ENCODE measurements around the gene DCBLD1. TPM values are rescaled to one million over a fixed set of nuclear protein-coding genes. Genes with fewer than 3 reads are reported as not detected.
A peak's percentile ranks its signal among the peaks of the same experiment; 100 is the strongest.

Gene DCBLD1
- total RNA-seq, 1 experiment from 2014 or later: 1.5 TPM

DNA sequence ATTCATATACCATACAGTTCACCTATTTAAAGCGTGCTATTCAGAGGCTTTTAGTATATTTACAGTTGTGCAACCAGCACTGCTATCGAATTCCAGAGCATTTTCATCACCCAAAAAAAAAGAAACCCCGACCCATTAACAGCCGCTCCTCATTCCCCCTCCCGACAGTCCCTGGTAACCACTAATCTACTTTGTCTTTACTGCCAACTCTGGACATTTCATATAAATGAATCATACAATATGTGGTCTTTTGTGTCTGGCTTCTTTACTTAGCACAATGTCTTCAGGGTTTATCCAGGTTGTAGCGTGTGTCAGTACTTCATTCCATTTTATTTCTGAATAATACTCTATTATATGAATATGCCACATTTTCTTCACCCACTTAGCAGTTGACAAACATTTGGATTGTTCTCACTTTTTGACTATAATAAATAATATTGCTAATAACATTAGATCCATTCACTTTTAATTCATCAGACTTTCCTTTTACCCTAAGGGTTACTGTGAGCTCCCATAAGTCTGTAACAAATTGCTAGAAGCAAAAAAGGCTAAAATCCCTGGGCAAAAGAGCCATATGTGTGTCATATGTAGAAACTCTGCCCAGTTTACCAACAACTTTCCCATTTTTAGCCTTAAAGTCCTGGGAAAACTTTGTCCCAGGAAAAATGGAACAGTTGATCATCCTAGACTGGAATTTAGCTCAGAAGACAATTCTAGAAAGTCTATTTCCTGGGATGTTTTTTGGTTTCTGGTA, 33.6 kb upstream of the DCBLD1 start:
- BruUV-seq (replicated peaks): no TSS peak
- intact Hi-C loops (cut with micrococcal nuclease; ENCODE audit: unreplicated experiment): loop anchor here (1.0 to 5.0 kb wide), 2 partner anchors 153 to 383 kb away; partner anchors contain the start of gene GOPC
- Histone ChIP-seq H3K4me1 (ENCODE audit: insufficient read depth, low read length, poor library complexity, severe bottlenecking) (no peaks in the 10 kb centered on the region), H3K27ac (ENCODE audit: low read depth, low read length, poor library complexity, severe bottlenecking) (no peak overlapping the region), H3K27me3 (replicated peaks; ENCODE audit: insufficient read depth, low read depth, low read length, poor library complexity) (peaks cover 51% of the 10 kb centered on the region), H3K9me3 (ENCODE audit: low read depth, low read length, poor library complexity, severe bottlenecking) (no peaks in the 10 kb centered on the region), H3K4me3 (ENCODE audit: low read depth, low read length, poor library complexity, severe bottlenecking) (no peak overlapping the region), H3K36me3 (ENCODE audit: insufficient read depth, low read length, poor library complexity, severe bottlenecking) (no peaks in the 10 kb centered on the region)
- TF ChIP-seq, protein P1, sequence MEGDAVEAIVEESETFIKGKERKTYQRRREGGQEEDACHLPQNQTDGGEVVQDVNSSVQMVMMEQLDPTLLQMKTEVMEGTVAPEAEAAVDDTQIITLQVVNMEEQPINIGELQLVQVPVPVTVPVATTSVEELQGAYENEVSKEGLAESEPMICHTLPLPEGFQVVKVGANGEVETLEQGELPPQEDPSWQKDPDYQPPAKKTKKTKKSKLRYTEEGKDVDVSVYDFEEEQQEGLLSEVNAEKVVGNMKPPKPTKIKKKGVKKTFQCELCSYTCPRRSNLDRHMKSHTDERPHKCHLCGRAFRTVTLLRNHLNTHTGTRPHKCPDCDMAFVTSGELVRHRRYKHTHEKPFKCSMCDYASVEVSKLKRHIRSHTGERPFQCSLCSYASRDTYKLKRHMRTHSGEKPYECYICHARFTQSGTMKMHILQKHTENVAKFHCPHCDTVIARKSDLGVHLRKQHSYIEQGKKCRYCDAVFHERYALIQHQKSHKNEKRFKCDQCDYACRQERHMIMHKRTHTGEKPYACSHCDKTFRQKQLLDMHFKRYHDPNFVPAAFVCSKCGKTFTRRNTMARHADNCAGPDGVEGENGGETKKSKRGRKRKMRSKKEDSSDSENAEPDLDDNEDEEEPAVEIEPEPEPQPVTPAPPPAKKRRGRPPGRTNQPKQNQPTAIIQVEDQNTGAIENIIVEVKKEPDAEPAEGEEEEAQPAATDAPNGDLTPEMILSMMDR (conservative IDR thresholded peaks at IDR 0.05; ENCODE audit: low read depth, low read length): no peak
- peak; percentile 43 for TF ChIP-seq EZH2 (IDR thresholded peaks at IDR 0.05; ENCODE audit: borderline replicate concordance, low read depth, low read length, poor library complexity, severe bottlenecking)
- CTCF ChIA-PET: interaction anchor here (0.6 kb wide), 1 partner anchor 106 kb away, joined by 3 read pairs; no protein-coding TSS in a partner anchor
- POLR2A ChIA-PET (ENCODE audit: low non-redundant PET): no interaction called here
- peak; percentile 14 for DNase-seq (ENCODE audit: low spot score)

DNA sequence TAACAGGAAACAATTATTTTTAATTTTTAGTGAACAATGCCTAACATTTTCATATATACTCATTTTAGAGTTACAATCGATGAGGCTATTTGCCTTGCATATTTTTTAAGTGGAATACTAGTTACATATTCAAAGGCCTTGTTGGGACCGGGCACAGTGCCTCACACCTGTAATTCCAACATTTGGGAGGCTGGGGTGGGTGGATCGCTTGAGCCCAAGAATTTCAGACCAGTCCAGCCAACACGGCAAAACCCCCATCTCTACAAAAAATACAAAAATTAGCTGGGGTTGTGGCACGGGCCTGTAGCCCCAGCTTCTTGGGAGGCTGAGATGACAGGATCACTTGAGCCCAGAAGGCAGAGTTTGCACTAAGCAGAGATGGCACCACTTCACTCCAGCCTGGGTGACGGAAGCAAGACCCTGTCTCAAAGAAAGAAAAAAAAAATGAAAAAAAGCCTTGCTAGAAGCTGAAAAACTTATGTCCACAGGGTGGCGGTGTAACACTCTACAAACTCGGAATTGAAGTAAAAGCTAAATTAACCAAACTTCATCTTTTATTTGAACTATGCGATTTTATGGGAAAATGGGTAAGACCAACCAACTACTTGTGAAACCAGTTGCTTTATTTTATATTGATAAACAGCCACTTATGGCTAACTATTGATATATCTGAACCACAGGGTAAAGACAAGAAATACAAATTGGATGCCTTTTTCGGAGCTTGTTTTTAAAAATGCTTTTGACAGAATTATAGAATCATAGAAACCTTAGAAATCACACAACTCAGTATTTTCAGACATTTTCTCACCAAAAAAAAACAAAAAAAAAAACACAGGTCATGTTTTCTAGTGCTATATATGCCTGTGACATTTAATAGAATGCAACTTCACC, 32.7 kb upstream of the DCBLD1 start:
- no peaks in the 10 kb centered on the region for H3K36me3 ChIP-seq (ENCODE audit: insufficient read depth, low read length, poor library complexity, severe bottlenecking)
- TF ChIP-seq EZH2 (IDR thresholded peaks at IDR 0.05; ENCODE audit: borderline replicate concordance, low read depth, low read length, poor library complexity, severe bottlenecking): no peak
- TF ChIP-seq, protein P1 (conservative IDR thresholded peaks at IDR 0.05; ENCODE audit: low read depth, low read length): peak; percentile 79
- no peak overlapping the region for H3K27ac ChIP-seq (ENCODE audit: low read depth, low read length, poor library complexity, severe bottlenecking)
- no peaks in the 10 kb centered on the region for H3K4me1 ChIP-seq (ENCODE audit: insufficient read depth, low read length, poor library complexity, severe bottlenecking)
- POLR2A ChIA-PET (ENCODE audit: low non-redundant PET): interaction anchor here (0.7 kb wide), 1 partner anchor 105 kb away, joined by 8 read pairs; no protein-coding TSS in a partner anchor
- no peaks in the 10 kb centered on the region for H3K9me3 ChIP-seq (ENCODE audit: low read depth, low read length, poor library complexity, severe bottlenecking)
- BruUV-seq (replicated peaks): no TSS peak
- intact Hi-C loops (cut with micrococcal nuclease; ENCODE audit: unreplicated experiment): loop anchor here (1.0 to 5.0 kb wide), 4 partner anchors 106 to 383 kb away; partner anchors contain the start of gene GOPC
- CTCF ChIA-PET: interaction anchor here (0.6 to 1.0 kb wide), 6 partner anchors 105 to 380 kb away, joined by 3 to 11 read pairs (median 3); no protein-coding TSS in a partner anchor
- H3K27me3 ChIP-seq (replicated peaks; ENCODE audit: insufficient read depth, low read depth, low read length, poor library complexity): peaks cover 42% of the 10 kb centered on the region
- no peak overlapping the region for H3K4me3 ChIP-seq (ENCODE audit: low read depth, low read length, poor library complexity, severe bottlenecking)
- peak; percentile 78 for DNase-seq (ENCODE audit: low spot score)

DNA sequence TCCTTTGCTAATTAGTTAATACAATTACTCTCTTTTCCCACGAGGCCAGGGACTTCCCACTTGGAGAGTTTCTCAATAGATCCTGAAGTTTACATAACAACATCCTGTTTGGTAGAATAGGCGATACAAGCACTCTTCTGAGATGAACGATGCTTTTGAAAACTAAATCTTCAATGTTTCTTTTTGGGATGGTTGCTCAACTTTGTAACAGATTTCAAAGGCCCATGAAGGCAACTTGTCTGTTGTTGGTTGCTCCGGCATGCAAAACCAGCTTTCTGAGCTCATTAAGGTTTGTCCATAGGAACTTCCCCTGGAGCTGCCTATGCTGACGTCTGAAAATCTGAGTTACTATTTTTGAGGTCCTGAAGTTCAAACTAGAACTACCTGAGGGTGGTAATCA, 30.8 kb upstream of the DCBLD1 start:
- Histone ChIP-seq H3K4me3 (ENCODE audit: low read depth, low read length, poor library complexity, severe bottlenecking) (no peak overlapping the region), H3K4me1 (ENCODE audit: insufficient read depth, low read length, poor library complexity, severe bottlenecking) (no peaks in the 10 kb centered on the region), H3K9me3 (ENCODE audit: low read depth, low read length, poor library complexity, severe bottlenecking) (no peaks in the 10 kb centered on the region), H3K27ac (ENCODE audit: low read depth, low read length, poor library complexity, severe bottlenecking) (no peak overlapping the region), H3K27me3 (replicated peaks; ENCODE audit: insufficient read depth, low read depth, low read length, poor library complexity) (peaks cover 30% of the 10 kb centered on the region), H3K36me3 (ENCODE audit: insufficient read depth, low read length, poor library complexity, severe bottlenecking) (no peaks in the 10 kb centered on the region)
- TF ChIP-seq, protein P1 (conservative IDR thresholded peaks at IDR 0.05; ENCODE audit: low read depth, low read length): no peak
- no peak for TF ChIP-seq EZH2 (IDR thresholded peaks at IDR 0.05; ENCODE audit: borderline replicate concordance, low read depth, low read length, poor library complexity, severe bottlenecking)
- intact Hi-C loops (cut with micrococcal nuclease; ENCODE audit: unreplicated experiment): no loop called here
- peak; percentile 8 for DNase-seq (ENCODE audit: low spot score)
- CTCF ChIA-PET: no interaction called here
- POLR2A ChIA-PET (ENCODE audit: low non-redundant PET): no interaction called here
- no TSS peak for BruUV-seq (replicated peaks)

All from A673 (cell line).